ENCODE results near the gene LRRC4C. TPM values are rescaled to one million over a fixed set of nuclear protein-coding genes. Genes with fewer than 3 reads are reported as not detected.

LRRC4C gene
- total RNA-seq, 4 donors from 2014 or later, result 0.19 to 1.1 TPM; not detected in 2

GRCh38 chr11:41053894-41054293 is 405.6 kb downstream of the LRRC4C start:
- no peak overlapping the region for H3K4me3 ChIP-seq (ENCODE audit: low read depth, poor library complexity, severe bottlenecking)
- DNase-seq (ENCODE audit: low spot score in 2 of 2), result no peak
- intact Hi-C loops (cut with DNase I; ENCODE audit: low total_unique reads), result loop anchor here (1.0 kb wide), 1 partner anchor 17 kb away; no protein-coding TSS in a partner anchor
- TF ChIP-seq POLR2A (IDR thresholded peaks at IDR 0.05) (no peak), CTCF (IDR thresholded peaks at IDR 0.05) (no peak)

GRCh38 chr11:41051919-41052635 is 407.4 kb downstream of the LRRC4C start:
- no peak for DNase-seq (ENCODE audit: low spot score in 2 of 2)
- H3K4me3 ChIP-seq (ENCODE audit: low read depth, poor library complexity, severe bottlenecking), result no peak overlapping the region
- intact Hi-C loops (cut with DNase I; ENCODE audit: low total_unique reads), result no loop called here
- WGBS, 2 donors, result 62 to 73% methylated on average over 3 of the region's 3 CpGs
- TF ChIP-seq CTCF (IDR thresholded peaks at IDR 0.05), result no peak
- no peak for TF ChIP-seq POLR2A (IDR thresholded peaks at IDR 0.05)

- TF ChIP-seq CTCF (IDR thresholded peaks at IDR 0.05), result no peak
- TF ChIP-seq POLR2A (IDR thresholded peaks at IDR 0.05), result no peak
- DNase-seq (ENCODE audit: low spot score in 2 of 2), result no peak
- no peak overlapping the region for H3K4me3 ChIP-seq (ENCODE audit: low read depth, poor library complexity, severe bottlenecking)
- intact Hi-C loops (cut with DNase I; ENCODE audit: low total_unique reads), result no loop called here
Measured at GRCh38 chr11:41050791-41051190, 408.7 kb downstream of the LRRC4C start.

- TF ChIP-seq POLR2A (IDR thresholded peaks at IDR 0.05) (no peak), CTCF (IDR thresholded peaks at IDR 0.05) (no peak)
- intact Hi-C loops (cut with DNase I; ENCODE audit: low total_unique reads), result no loop called here
Measured at GRCh38 chr11:41047229-41047628, 412.2 kb downstream of the LRRC4C start.

GRCh38 chr11:41045266-41045665 is 414.2 kb downstream of the LRRC4C start:
- TF ChIP-seq POLR2A (IDR thresholded peaks at IDR 0.05), result no peak
- TF ChIP-seq CTCF (IDR thresholded peaks at IDR 0.05), result no peak
- H3K4me3 ChIP-seq (ENCODE audit: low read depth, poor library complexity, severe bottlenecking), result no peak overlapping the region
- WGBS, 2 donors, result 85 to 88% methylated on average over 5 of the region's 5 CpGs
- intact Hi-C loops (cut with DNase I; ENCODE audit: low total_unique reads), result loop anchor here (1.0 kb wide), 1 partner anchor 25 kb away; no protein-coding TSS in a partner anchor
- DNase-seq (ENCODE audit: low spot score in 2 of 2), result no peak

More at GRCh38 chr11:41047229-41047628, 412.2 kb downstream of the LRRC4C start:
- DNase-seq (ENCODE audit: low spot score in 2 of 2), result no peak
- no peak overlapping the region for H3K4me3 ChIP-seq (ENCODE audit: low read depth, poor library complexity, severe bottlenecking)

- intact Hi-C loops (cut with DNase I; ENCODE audit: low total_unique reads), result loop anchor here (1.0 kb wide), 1 partner anchor 24 kb away; no protein-coding TSS in a partner anchor
- H3K4me3 ChIP-seq (ENCODE audit: low read depth, poor library complexity, severe bottlenecking), result no peak overlapping the region
- no peak for DNase-seq (ENCODE audit: low spot score in 2 of 2)
- no peak for TF ChIP-seq CTCF (IDR thresholded peaks at IDR 0.05)
- TF ChIP-seq POLR2A (IDR thresholded peaks at IDR 0.05), result no peak
- WGBS, 2 donors, result 75% methylated on average over 2 of the region's 2 CpGs
Measured at GRCh38 chr11:41044747-41045146, 414.7 kb downstream of the LRRC4C start.
